Astrocyte of the cerebellum (primary cell): ENCODE data around the gene ELOVL5.

Experiments used
- DNase-seq: peaks from one replicate; pipeline ENCODE4 v3.0.0-alpha.2; 2011; ENCODE audit warnings: low read depth
- H3K4me3 ChIP-seq: 2 replicates; pipeline ENCODE4 v1.5.1; 2011; ENCODE audit warnings: mild to moderate bottlenecking, low read depth, low read length, moderate library complexity
- CTCF ChIP-seq: IDR thresholded peaks from 2 replicates; pipeline ENCODE4 v1.5.1; 2012; ENCODE audit warnings: low read length, low read depth, moderate library complexity, mild to moderate bottlenecking; ENCODE audit errors: missing control alignments
- in situ Hi-C: cut with HindIII; loops from 2 replicates; pipeline ENCODE4 v1.10.0; 2017; ENCODE audit warnings: low sequenced_read_pairs

The ELOVL5 gene

GRCh38 chr6:53369876-53370515 is 21.2 kb upstream of the ELOVL5 start:
- no peak overlapping the region for H3K4me3 ChIP-seq
- DNase-seq, result no peak
- in situ Hi-C loops, result no loop called here
- no peak for TF ChIP-seq CTCF

- in situ Hi-C loops, result no loop called here
- TF ChIP-seq CTCF, result no peak
- no peak for DNase-seq
- H3K4me3 ChIP-seq, result no peak overlapping the region
Measured at GRCh38 chr6:53369051-53369450, 20.3 kb upstream of the ELOVL5 start.

GRCh38 chr6:53366128-53366641 is 17.4 kb upstream of the ELOVL5 start:
- TF ChIP-seq CTCF, result no peak
- in situ Hi-C loops, result no loop called here
- no peak for DNase-seq
- H3K4me3 ChIP-seq, result no peak overlapping the region

- no peak for TF ChIP-seq CTCF
- DNase-seq, result no peak
- no peak overlapping the region for H3K4me3 ChIP-seq
- in situ Hi-C loops, result no loop called here
Measured at GRCh38 chr6:53363341-53364079, 14.8 kb upstream of the ELOVL5 start.

GRCh38 chr6:53361549-53362031 is 12.8 kb upstream of the ELOVL5 start:
- no peak for DNase-seq

More at GRCh38 chr6:53361549-53362031, 12.8 kb upstream of the ELOVL5 start:
- no peak overlapping the region for H3K4me3 ChIP-seq
- TF ChIP-seq CTCF, result no peak
- in situ Hi-C loops, result no loop called here
